A375 (cell line): ENCODE results near the gene AFF1. TPM values are rescaled to one million over a fixed set of nuclear protein-coding genes. Genes with fewer than 3 reads are reported as not detected.

Experiments used
- total RNA-seq: library from RNA; depleted of rRNA; stranded (reverse); fragments of >200 nt; shearing (Covaris generic); gene quantifications from 2 replicates; pipeline ENCODE4 v1.2.3, GENCODE V29; 2014; rRNA removed

The AFF1 gene
- total RNA-seq = 6.1 and 7.7 TPM in 2 replicates

GRCh38 chr4:86934771-86935565, at the start of gene AFF1:
AFF1 (plus strand) TSS chr4:86935011; CDS start chr4:86948534, 13,523 bp downstream.

GRCh38 chr4:86891762-86892635, 42.8 kb upstream of the AFF1 start, which contains the start of gene C4orf36:
C4orf36 (minus strand) TSS chr4:86892422; CDS start chr4:86891520, 902 bp downstream.

Other genes with a start within 250 kb of the AFF1 start
- gene SLC10A6, start 85.6 kb upstream of the AFF1 start, total RNA-seq = not detected in 2 replicates
- gene C4orf36, start 42.6 kb upstream of the AFF1 start, total RNA-seq = 1.4 TPM in 1 of 2 replicates, not detected in the other